Inflammatory macrophage (primary cell): Measurements from ENCODE around the gene DUOXA2.
"Not testable (repeated sequence)": the region's sequence is repeated elsewhere in the genome, so short reads cannot be mapped to it uniquely, and the experiment has no call there.

ENCODE experiments used
- DNase-seq, 2 donors: peaks; one replicate each; pipeline ENCODE4 v3.0.0-alpha.2; 2020 to 2022

The DUOXA2 gene

DNA sequence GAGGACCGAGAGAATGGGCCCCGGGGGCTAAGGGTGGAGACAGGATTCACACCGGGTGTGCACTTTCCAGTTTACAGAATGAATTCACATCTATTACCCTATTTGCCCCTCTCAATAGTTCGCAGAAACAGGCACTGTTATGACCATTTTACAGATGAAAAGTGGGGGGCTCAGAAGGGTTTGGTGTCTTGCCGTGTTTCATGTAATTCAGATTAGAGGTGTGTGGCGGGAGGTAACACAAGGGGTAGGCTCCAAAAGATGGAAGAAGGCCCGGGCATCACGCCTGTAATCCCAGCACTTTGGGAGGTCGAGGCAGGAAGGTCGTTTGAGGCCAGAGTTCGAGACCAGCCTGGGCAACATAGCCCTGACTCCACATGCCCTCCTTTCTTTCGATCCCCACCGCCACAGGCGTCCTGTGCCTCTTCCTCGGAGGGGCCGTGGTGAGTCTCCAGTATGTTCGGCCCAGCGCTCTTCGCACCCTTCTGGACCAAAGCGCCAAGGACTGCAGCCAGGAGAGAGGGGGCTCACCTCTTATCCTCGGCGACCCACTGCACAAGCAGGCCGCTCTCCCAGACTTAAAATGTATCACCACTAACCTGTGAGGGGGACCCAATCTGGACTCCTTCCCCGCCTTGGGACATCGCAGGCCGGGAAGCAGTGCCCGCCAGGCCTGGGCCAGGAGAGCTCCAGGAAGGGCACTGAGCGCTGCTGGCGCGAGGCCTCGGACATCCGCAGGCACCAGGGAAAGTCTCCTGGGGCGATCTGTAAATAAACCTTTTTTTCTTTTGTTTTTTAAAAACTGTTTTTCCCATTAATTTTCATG lies 3.4 kb downstream of the DUOXA2 start:
- no peak for DNase-seq

DNA sequence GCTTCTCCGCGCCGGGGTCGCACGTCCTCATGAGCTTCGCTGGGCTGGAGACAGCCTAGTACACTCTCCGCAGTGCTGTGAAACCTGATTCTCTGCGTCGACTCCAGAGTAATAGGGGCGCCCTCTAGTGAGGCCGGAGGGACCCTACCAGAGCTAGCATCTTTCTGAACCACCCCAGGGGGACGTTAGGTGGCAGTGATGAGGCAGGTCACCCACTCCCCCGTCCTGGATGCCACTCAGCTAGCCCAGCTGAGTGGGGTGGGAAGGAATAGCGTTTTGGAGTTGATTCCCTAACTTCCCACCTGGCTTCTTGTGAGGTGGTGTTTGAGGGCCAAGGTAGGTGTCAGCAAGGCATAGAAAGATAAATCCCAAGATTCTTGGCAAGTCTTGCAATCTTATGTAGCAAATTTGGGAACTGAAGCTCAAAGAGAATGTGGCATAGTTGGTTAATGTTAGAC lies 4.0 kb downstream of the DUOXA2 start:
- DNase-seq: peak; percentile 88 to 89

DNA sequence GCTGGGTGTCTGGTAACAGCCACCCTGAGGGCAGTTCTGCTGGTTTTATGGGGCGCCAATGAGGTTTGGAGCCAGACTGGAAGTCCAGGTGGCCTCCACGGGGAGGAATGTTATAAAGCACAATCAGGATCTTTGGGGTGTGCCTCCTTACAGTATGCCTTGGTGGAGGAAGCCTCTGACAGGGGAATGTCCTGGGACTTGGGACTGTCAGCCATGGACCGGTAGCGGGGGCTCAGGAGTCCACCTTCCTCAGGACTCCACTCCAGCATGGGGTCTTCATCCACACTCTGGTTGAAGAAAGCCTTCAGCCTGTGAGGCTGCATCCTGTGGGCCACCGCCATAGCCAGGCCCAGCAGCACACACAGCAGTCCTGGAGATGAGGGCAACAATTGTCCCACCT lies 4.9 kb downstream of the DUOXA2 start:
- no peak for DNase-seq

DNA sequence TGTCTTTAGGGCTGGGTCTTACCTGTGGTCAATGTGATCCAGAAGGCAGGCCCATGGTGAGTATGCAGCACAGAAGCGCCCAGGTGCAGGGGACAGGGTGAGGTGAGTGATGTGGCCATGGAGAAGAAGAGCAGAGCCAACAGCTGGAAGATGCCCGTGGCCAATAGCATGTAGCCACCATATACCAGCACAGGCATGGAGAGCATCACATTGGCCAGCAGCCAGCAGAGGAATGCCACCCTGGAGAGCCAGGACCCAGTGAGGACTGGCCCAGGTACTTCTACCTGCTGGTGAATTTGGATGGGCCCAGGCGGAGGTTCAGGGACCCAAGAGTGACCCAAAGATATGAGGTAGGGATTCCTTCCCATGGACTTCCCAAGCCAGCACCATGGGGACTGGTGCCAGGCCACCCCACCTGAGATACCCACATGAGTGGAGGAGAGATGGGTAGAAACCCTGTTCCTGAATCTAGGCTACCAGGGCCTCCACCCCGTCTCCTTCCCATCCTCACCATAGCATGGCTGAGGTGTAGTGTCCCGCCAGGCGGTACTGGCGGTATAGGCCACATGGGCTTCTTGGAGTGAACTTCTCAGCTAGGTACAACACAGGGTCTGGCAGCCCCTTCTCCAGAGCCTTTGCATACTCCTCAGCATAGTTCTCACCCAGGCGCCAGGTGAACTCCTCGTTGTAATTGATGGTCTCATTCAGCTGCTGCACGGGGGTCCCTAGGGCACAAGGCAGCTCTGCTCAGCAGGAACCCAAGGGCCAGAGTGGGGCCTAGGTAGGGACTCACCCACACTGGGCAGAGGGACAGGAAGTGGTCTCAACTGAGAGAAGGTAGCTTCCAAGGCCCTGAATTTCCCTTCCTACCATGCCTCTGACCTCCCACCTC lies 6.2 kb downstream of the DUOXA2 start:
- DNase-seq: no peak

DNA sequence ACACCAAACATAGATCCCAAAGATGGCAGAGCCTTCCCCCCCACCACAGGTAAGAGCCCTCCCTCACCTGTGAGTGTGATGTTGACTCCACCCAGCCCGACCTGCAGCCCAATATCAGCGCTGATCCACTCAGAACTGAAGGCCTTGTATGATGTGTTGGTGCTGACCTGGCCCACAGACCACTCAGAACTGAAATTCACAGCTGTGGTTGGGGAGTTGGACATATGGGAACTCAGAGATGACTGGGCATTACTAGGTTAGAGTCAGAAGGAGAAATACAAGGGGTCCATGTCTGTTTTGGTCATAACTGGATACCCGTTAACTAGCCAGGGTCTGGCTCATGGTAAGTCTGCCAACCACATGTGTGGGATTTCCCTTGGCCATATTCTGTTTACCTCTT lies 6.9 kb downstream of the DUOXA2 start:
- no peak for DNase-seq

DNA sequence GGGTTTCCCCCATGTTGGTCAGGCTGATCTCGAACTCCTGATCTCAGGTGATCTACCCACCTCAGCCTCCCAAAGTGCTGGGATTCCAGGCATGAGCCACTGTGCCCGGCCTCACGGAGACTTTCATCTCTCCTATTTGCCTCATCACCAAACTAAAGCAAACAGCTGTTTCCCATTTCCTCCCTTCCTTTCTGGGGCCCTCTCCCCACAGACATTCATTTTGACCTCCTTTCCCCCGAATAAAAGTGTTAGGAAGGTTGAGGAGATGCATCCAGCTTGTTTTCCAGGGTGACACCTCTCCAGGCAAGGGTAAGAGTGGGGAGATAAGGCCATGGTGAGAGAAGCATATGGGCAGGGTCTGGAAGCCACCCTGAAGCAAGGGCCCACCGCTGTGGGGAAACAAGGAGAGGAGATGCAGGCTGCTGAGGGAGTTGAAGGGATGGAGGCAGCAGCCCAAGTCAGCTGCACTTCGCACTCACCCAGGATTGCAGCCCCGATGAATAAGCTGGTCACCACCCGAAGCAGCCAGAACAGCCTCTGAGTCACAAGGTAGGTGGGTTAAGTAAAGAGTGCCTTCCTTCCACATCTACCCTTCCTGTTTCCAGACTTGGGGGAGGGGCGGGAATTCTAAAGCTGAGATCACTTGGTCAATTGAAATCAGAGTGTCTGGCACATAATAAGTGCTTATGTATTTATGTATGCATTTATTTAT lies 7.7 kb downstream of the DUOXA2 start:
- DNase-seq: peak; percentile 77 to 92

DNA sequence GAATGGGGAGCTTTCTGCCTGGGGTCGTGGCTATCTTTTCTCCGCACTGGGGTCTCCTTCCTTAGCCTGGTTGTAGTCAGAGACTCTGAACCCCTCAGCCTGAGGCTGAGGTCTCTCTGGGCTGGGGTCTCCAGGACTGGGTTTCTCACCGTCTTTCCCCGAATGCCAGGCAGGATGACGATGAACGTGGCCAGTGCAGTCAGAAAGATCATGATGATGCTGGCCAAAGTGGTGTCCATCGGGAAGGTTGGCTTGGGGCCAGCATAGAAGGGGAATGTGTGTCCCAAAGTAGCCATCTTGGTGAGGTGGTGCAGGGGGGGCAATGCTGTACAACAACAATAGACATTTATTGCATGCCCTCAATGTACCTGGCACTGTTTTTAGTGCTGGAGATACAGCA lies 8.6 kb downstream of the DUOXA2 start:
- no peak for DNase-seq

DNA sequence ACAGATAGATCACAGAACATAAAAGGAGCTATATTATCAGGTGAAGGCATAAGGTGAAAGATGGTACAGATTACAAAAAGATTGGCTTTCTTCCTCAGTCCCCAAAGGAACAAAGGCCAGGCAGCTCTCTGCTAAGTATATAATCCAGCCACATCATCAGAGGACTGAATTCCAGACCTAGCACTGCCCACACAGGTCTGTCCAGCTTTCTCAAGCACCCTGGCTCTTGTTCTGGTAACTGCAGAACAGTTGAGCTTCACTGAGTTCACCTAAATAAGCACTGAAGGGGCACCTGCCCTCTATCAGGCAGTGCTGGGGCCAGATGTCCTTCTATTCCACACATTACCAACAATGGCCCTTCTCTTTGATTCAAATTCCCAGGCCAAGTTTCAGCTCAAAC lies 9.3 kb downstream of the DUOXA2 start:
- DNase-seq: no peak

DNA sequence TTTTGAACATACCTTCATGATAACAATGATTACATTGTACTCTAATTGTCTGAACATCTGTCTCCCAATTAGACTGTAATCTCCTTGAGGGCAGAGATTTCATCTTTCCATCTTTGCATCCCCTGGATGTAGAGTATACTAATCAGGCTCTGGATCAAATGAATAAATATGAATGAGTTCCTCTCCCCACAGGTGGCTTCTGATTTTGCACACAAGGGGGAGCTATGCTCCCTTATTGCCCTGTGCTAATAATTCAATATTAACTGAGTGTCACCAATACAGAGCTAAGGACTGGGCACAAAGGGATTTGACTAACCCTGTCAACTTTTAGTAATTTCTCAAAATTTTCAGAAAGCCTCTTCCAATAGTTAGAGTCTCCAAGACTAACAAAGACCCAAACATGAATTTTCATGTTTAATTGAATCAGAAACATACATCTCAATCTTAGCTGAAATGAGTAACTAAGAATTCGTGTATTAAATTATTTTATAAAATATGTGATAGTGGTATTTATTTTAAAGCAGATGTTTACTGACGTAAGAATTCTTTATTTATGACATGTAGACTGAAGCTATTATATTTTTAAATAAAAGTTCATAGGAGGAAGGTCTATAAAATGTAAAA lies 12.5 kb downstream of the DUOXA2 start:
- DNase-seq: peak; percentile 48 to 50

DNA sequence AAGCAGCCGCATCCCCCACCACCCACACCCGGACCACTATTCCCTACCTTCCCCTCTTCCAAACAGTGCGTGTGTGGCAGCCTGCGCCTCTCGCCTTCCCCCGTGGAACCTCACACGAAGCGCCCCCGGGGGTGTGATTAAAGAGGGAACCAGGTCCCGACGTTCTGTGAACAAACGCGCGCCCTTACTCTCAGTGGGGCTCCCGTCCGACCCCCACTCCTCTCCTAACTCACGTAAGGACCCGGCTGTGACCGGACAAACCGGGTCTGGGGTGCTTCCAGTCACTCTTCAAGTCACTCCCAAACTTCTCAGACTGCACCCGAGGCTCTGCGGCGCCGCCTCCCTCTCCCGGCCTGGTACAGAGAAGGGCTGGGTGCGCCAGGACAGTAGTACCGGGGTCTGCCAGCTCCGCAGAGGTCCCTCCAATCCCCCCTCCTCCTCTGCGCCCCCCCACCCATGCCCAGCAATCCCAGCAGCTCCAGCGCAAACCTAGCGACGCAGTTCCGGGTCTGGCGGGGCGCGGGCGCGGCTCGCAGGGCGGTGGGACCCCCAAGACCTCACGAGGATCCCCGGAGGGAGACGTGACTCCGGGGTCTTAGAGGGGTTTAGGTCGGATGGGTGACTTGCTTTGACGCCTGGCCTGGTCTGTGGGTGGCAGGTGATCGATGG lies 15.0 kb downstream of the DUOXA2 start:
- no peak for DNase-seq

DNA sequence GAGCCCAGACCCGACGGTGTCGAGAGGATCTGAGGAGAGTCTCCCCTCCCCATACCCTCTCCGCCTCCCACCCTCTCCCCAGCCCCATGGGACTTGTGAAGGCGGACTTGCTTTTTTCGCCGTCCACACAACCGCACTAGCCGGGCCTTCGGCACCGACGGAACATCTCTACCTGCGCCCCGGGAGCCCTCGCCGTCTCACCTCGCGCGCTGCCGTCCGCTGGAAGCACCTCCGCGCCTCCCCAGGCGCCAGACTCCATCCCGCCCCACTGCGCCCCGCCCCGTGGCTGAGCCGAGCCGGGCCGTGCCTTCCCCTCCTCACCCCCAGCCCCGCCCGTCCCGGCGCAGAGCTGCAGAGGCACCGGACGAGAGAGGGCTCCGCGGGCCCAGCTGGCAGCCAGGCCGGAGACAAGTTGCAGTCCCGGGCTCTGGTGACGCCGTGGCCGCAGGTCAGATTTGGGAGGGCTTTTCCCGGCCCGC lies 15.6 kb downstream of the DUOXA2 start, which contains the start of the genes DUOX1 and DUOXA1:
DUOX1 (plus strand) TSS at position 344 of the 479 bp plus-strand sequence. CDS start 1,973 bp downstream, outside the sequence.
DUOXA1 (minus strand) TSS at position 229 of the 479 bp plus-strand sequence. CDS start 6,865 bp downstream, outside the sequence.
- DNase-seq: no peak

DNA sequence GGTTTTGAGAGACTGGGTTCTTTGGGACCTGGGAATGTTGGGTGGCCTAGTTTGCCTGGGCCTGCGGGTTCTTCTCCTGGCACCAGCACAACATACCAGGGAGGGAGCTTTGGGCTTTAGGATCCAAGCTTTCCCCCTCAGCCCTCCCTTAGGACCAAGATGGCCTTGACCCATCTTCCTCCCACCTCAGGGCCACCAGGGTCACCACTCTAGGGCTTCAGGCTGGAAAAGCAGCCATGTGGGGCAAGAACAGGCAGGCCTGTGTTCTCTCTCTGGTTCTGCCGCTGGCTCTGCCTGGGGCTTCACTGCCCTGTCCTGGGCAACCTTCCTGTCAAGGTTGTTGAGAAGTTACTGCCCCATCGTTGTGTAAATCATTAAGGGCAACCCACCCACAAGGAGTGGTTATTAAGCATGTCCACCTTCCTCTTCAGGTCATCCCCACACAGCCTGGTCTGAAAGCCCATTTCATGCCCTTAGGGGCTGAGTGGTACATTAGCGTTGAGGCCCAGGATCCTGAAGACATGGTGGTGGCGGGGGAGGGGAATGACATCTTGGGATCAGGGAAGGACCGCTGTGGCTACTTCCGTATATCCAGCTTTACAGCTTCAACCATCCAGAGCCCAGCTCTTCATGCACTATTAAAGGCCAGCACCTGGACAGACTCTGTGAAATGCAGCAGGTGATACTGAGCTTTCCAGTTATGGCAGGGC lies 16.3 kb downstream of the DUOXA2 start:
- DNase-seq: no peak

DNA sequence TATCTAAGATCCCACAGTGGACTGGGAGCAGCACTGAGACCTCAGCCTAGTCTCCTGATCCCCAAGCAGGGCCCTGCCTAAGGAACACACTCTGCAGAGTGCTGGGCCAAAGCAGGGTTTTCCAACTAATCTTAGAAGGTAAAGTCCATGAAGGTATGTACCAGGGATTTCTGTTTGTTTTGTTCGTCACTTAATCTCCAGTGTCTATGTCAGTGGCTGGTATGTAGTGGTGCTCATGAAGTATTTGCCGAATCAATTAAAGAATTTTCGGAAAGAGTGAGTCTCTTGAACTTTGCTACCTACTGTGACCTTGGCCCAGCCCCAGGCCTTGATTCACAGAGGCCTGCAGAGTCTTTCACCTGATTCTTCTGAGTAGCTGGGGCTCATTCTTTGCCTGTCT lies 17.4 kb downstream of the DUOXA2 start:
- no peak for DNase-seq

DNA sequence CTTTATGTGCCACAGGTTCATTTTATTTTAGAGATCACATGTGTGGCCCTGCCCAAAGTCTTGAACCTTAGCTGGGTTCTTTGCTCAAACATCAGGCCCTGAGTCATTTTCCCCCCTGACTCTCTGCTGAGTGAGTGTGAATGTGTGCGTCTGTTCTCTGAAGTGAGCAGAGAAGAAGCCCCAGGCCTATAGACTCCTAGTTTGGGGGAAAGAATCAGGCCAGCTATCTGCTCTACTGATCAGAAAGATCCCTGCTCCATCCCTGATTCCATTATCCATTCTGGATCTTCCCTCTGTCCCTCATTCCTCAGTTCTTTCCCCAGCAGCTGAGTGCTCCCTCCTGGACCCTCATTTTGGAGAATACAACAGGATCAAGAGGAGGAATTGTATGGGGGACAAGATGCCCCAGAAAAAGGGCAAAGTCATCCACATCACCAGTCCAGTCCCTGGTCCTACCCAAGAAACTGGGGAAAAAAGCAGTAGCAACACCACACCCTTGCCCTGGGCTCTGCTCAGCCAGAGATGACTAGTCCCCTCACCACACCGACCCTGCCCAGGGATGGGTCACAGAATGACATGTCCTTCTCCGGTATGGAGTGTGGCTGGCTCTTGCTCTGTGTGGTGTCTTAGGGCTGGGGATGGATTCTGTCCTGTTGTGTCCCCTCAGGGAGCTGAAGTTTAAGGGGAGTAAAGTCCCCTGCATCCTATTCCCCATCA lies 18.9 kb downstream of the DUOXA2 start:
- DNase-seq: no peak

DNA sequence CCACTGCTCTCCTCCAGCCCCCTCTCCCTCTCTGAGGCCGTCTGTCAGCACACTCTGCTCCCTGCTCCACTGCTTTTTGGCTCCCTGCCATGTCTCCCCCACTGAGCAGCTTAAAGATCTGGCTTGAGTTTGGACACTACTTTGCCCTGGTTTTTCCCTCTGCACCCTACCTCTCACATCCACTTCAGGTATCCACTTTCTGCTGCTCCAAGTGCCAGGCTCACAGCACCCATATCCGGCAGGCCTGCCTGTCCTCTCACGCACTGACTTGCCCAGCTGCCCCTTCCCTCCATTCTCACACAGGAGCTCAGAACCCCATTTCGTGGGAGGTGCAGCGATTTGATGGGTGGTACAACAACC lies 19.4 kb downstream of the DUOXA2 start:
- no peak for DNase-seq

DNA sequence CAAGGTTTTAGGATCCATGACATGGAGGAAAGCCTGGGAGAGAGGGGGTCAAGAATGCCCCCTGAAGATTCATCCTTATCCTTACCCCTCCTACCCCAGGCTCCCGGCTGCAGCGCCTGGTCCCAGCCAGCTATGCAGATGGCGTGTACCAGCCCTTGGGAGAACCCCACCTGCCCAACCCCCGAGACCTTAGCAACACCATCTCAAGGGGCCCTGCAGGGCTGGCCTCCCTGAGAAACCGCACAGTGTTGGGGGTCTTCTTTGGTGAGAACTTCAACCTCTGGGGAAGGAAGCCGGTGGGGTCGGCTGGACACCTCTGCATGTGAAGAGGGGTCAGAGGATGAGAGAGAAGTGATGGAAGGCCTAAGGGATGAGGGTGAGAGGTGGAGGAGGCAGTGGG lies 19.9 kb downstream of the DUOXA2 start:
- no peak for DNase-seq

DNA sequence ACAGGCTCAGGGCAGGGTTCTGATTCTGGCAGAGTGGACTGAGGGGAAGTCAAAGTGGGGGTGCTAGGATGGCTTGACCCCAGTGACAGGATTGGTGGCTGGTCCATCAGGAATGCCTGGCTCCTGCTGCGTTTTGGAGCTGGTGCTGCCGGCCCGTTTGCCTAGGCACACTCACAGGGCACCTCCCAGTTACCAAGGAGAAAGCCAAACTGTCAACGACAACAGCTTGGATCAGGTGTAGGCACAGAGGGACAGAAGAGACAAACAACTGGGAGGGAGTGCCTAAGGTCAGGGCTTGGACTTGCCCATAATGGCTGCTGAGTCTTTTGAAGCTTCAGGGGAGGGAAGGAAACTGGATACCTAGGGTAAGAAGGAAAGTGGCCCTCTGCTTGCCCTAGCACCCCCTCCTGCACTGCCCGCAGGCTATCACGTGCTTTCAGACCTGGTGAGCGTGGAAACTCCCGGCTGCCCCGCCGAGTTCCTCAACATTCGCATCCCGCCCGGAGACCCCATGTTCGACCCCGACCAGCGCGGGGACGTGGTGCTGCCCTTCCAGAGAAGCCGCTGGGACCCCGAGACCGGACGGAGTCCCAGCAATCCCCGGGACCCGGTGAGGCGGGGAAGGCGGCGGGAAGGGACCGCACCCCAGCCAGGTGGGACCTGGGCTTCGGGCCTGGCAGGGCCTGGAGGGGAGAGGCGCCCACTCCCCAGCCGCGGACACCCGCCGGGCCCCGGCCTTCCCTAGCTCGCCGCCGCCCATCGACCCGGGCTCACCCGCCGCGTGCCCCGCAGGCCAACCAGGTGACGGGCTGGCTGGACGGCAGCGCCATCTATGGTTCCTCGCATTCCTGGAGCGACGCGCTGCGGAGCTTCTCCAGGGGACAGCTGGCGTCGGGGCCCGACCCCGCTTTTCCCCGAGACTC lies 20.8 kb downstream of the DUOXA2 start:
- DNase-seq: no peak

DNA sequence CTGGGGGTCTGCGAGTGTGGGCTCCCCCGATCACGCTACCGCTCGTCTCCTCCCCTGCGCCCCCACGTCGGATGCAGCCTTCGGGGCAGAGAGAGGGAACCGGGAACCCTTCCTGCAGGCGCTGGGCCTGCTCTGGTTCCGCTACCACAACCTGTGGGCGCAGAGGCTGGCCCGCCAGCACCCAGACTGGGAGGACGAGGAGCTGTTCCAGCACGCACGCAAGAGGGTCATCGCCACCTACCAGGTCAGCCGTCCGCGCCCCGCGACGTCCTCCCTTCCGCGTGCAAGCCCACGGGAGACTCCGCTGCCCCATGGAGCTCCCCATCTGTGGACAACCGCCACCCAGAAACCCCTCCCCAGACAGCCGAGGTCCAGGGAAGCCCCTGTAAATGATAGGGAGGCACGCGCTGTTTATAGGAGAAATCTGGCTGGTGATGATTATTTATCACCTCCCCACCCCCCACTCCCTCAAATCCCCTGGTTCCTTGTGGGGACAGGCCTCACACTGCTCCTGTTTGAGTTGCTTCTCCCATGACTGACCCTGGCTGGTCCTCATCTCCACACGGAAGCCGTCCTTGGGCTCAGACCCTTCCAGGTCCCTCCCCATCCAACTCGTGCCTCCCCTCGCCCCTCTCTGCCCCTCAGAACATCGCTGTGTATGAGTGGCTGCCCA lies 21.7 kb downstream of the DUOXA2 start:
- DNase-seq: not testable (repeated sequence)

DNA sequence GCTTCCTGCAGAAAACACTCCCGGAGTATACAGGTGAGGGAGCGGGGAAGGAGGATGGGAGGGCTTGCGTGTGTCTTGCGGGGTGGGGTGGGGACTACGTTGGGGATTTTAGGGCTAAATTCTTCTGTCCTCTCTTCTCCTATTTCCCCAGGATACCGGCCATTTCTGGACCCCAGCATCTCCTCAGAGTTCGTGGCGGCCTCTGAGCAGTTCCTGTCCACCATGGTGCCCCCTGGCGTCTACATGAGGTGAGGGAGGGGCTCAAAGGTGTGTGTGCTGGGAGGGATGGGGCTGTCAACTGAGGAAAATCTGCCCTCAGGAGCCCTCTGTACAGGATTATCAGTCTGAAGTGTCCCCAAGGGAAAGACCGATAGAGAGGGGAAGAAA lies 22.2 kb downstream of the DUOXA2 start:
- DNase-seq: no peak
